ENCODE results near the gene SCGB1A1.
"Not testable (repeated sequence)": the region's sequence is repeated elsewhere in the genome, so short reads cannot be mapped to it uniquely, and the experiment has no call there.

Gene SCGB1A1

DNA sequence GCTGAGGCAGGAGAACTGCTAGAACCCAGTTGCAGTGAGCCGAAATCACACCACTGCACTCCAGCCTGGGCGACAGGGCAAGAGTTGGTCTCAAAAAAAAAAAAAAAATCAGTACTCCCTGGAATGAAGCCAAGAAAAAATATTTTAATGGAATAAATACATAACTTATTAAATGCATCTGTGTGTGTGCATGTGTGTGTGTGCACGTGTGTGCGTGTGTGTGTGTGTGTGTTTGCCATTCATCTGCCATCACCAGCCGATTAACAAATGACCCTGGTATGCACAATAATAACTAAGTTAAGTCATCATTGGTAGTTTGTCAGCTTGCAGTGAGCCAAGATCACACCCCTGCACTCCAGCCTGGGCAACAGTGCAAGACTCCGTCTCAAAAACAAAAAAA, 35.0 kb upstream of the SCGB1A1 start:
- Histone ChIP-seq H3K9me3 (ENCODE audit: insufficient read depth, low read length) (no peaks in the 10 kb centered on the region), H3K36me3 (ENCODE audit: insufficient read depth, insufficient read length, low read length) (no peaks in the 10 kb centered on the region), H3K4me3 (ENCODE audit: insufficient read length, low read depth) (no peak overlapping the region), H3K4me1 (ENCODE audit: insufficient read depth, insufficient read length) (peaks cover 6% of the 10 kb centered on the region), H3K9ac (ENCODE audit: insufficient read length, low read depth) (no peak overlapping the region), H3K27me3 (ENCODE audit: insufficient read depth, insufficient read length) (no peaks in the 10 kb centered on the region)
- no peak for TF ChIP-seq ZNF274 (IDR thresholded peaks at IDR 0.05; ENCODE audit: low read depth, low read length)
- no peak for TF ChIP-seq SUZ12 (IDR thresholded peaks at IDR 0.05; ENCODE audit: extremely low read depth, insufficient read depth, insufficient read length)
- no peak for TF ChIP-seq YY1 (IDR thresholded peaks at IDR 0.05; ENCODE audit: insufficient read depth, insufficient read length)
- DNase-seq (ENCODE audit: low read depth, low spot score) = no peak

GRCh38 chr11:62386083-62386482, 32.8 kb upstream of the SCGB1A1 start:
- not testable (repeated sequence) for H3K36me3 ChIP-seq (ENCODE audit: insufficient read depth, insufficient read length, low read length); H3K9ac ChIP-seq (ENCODE audit: insufficient read length, low read depth); H3K9me3 ChIP-seq (ENCODE audit: insufficient read depth, low read length); H3K27me3 ChIP-seq (ENCODE audit: insufficient read depth, insufficient read length); H3K4me3 ChIP-seq (ENCODE audit: insufficient read length, low read depth); H3K4me1 ChIP-seq (ENCODE audit: insufficient read depth, insufficient read length); DNase-seq (ENCODE audit: low read depth, low spot score)

DNA sequence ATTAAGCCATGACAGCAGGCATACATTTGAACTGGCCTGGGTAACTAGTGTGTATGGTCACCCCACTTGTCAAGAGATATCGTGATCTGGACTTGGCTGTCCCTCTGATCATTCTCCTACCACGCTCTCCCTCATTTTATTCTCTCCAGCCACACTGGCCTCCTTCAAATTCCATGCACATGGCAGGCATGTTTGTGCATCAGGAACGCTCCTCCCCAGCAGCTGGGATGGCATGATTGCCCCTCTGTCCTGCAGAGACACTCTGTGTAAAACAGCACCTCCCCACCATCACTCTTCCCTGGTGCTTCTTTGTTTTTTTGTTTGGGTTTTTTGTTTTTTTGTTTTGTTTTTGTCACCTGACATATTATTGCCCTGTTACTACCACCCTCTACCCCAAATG, 31.5 kb upstream of the SCGB1A1 start:
- no peak overlapping the region for H3K4me3 ChIP-seq (ENCODE audit: insufficient read length, low read depth)
- no peaks in the 10 kb centered on the region for H3K9me3 ChIP-seq (ENCODE audit: insufficient read depth, low read length)
- no peak for DNase-seq (ENCODE audit: low read depth, low spot score)
- no peaks in the 10 kb centered on the region for H3K4me1 ChIP-seq (ENCODE audit: insufficient read depth, insufficient read length)
- no peak for TF ChIP-seq ZNF274 (IDR thresholded peaks at IDR 0.05; ENCODE audit: low read depth, low read length)
- no peak for TF ChIP-seq YY1 (IDR thresholded peaks at IDR 0.05; ENCODE audit: insufficient read depth, insufficient read length)
- no peak for TF ChIP-seq SUZ12 (IDR thresholded peaks at IDR 0.05; ENCODE audit: extremely low read depth, insufficient read depth, insufficient read length)
- H3K9ac ChIP-seq (ENCODE audit: insufficient read length, low read depth) = no peak overlapping the region
- H3K36me3 ChIP-seq (ENCODE audit: insufficient read depth, insufficient read length, low read length) = peaks cover 10% of the 10 kb centered on the region
- no peaks in the 10 kb centered on the region for H3K27me3 ChIP-seq (ENCODE audit: insufficient read depth, insufficient read length)

DNA sequence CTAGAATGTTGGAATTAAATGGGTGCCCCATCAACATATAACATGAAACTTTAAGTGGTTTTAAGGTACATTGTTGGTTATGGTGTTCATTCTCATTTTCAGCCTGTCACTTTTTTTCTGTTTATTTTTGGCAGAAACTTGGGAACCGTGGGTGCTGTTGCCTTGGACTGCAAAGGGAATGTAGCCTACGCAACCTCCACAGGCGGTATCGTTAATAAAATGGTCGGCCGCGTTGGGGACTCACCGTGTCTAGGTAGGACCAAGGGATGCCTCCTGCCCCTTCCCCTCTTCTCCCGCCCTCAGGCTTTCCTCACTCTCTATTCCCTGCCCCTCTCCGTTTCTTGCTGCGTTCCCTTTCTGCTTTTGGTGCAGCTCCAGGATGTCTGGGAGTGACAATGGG, 29.8 kb upstream of the SCGB1A1 start:
- Histone ChIP-seq H3K36me3 (ENCODE audit: insufficient read depth, insufficient read length, low read length) (peaks cover 15% of the 10 kb centered on the region), H3K4me1 (ENCODE audit: insufficient read depth, insufficient read length) (no peaks in the 10 kb centered on the region), H3K27me3 (ENCODE audit: insufficient read depth, insufficient read length) (no peaks in the 10 kb centered on the region), H3K9ac (ENCODE audit: insufficient read length, low read depth) (no peak overlapping the region), H3K4me3 (ENCODE audit: insufficient read length, low read depth) (no peak overlapping the region), H3K9me3 (ENCODE audit: insufficient read depth, low read length) (no peaks in the 10 kb centered on the region)
- DNase-seq (ENCODE audit: low read depth, low spot score) = no peak
- no peak for TF ChIP-seq ZNF274 (IDR thresholded peaks at IDR 0.05; ENCODE audit: low read depth, low read length)

DNA sequence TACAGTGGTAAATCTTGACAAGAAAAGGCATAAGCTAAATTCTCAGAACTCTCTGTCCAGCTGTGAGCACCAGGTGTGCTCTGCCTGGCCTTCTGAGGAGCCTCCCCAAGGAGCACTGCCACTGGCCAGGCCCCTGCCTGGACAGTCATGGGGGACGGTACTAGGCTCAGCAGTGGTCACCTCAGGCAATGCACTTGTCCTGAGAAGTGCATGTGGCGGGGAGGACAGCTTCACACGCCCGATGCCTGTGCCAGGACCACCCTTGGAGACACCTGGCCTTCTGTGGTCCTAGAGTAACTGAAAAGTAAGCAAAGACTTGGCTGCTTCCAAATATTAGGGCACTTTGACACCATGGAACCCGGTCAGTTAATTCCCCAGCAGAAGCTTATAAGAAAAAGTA, 28.6 kb upstream of the SCGB1A1 start:
- TF ChIP-seq YY1 (IDR thresholded peaks at IDR 0.05; ENCODE audit: insufficient read depth, insufficient read length) = no peak
- no peak for TF ChIP-seq SUZ12 (IDR thresholded peaks at IDR 0.05; ENCODE audit: extremely low read depth, insufficient read depth, insufficient read length)
- no peak for TF ChIP-seq ZNF274 (IDR thresholded peaks at IDR 0.05; ENCODE audit: low read depth, low read length)
- Histone ChIP-seq H3K4me1 (ENCODE audit: insufficient read depth, insufficient read length) (no peaks in the 10 kb centered on the region), H3K27me3 (ENCODE audit: insufficient read depth, insufficient read length) (no peaks in the 10 kb centered on the region), H3K9ac (ENCODE audit: insufficient read length, low read depth) (no peak overlapping the region), H3K4me3 (ENCODE audit: insufficient read length, low read depth) (no peak overlapping the region), H3K36me3 (ENCODE audit: insufficient read depth, insufficient read length, low read length) (peaks cover 15% of the 10 kb centered on the region), H3K9me3 (ENCODE audit: insufficient read depth, low read length) (no peaks in the 10 kb centered on the region)
- no peak for DNase-seq (ENCODE audit: low read depth, low spot score)

- Histone ChIP-seq H3K27me3 (ENCODE audit: insufficient read depth, insufficient read length) (no peaks in the 10 kb centered on the region), H3K4me3 (ENCODE audit: insufficient read length, low read depth) (no peak overlapping the region), H3K36me3 (ENCODE audit: insufficient read depth, insufficient read length, low read length) (peaks cover 15% of the 10 kb centered on the region), H3K9ac (ENCODE audit: insufficient read length, low read depth) (no peak overlapping the region), H3K4me1 (ENCODE audit: insufficient read depth, insufficient read length) (peaks cover 2% of the 10 kb centered on the region), H3K9me3 (ENCODE audit: insufficient read depth, low read length) (no peaks in the 10 kb centered on the region)
- TF ChIP-seq SUZ12 (IDR thresholded peaks at IDR 0.05; ENCODE audit: extremely low read depth, insufficient read depth, insufficient read length) (no peak), YY1 (IDR thresholded peaks at IDR 0.05; ENCODE audit: insufficient read depth, insufficient read length) (no peak), ZNF274 (IDR thresholded peaks at IDR 0.05; ENCODE audit: low read depth, low read length) (no peak)
- DNase-seq (ENCODE audit: low read depth, low spot score) = no peak
Measured at GRCh38 chr11:62390722-62391121, 28.1 kb upstream of the SCGB1A1 start.

- TF ChIP-seq ZNF274 (IDR thresholded peaks at IDR 0.05; ENCODE audit: low read depth, low read length) = no peak
- DNase-seq (ENCODE audit: low read depth, low spot score) = no peak
- Histone ChIP-seq H3K27me3 (ENCODE audit: insufficient read depth, insufficient read length) (no peaks in the 10 kb centered on the region), H3K4me3 (ENCODE audit: insufficient read length, low read depth) (no peak overlapping the region), H3K4me1 (ENCODE audit: insufficient read depth, insufficient read length) (peaks cover 2% of the 10 kb centered on the region), H3K36me3 (ENCODE audit: insufficient read depth, insufficient read length, low read length) (peaks cover 15% of the 10 kb centered on the region), H3K9me3 (ENCODE audit: insufficient read depth, low read length) (no peaks in the 10 kb centered on the region), H3K9ac (ENCODE audit: insufficient read length, low read depth) (no peak overlapping the region)
Measured at GRCh38 chr11:62391642-62392425, 27.0 kb upstream of the SCGB1A1 start.

DNA sequence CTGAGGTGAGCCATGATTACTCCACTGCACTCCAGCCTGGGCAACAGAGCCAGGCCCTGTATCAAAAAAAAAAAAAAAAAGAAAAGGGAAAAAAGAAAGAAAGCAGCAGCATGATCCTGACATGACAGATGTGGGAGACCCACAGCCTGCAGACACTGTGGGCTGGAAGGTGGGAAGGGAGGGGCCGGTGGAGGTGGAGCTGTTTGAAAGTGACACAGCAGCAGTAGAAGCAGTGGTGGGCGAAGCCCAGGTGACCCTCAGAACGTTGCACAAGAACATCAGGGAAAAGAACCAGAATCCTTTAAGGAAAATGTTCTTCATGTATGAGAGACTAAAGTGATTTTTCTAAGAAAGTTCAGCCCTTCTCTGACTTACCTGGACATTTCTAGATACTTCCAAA, 26.3 kb upstream of the SCGB1A1 start:
- Histone ChIP-seq H3K9me3 (ENCODE audit: insufficient read depth, low read length) (no peaks in the 10 kb centered on the region), H3K27me3 (ENCODE audit: insufficient read depth, insufficient read length) (no peaks in the 10 kb centered on the region), H3K4me1 (ENCODE audit: insufficient read depth, insufficient read length) (peaks cover 2% of the 10 kb centered on the region), H3K9ac (ENCODE audit: insufficient read length, low read depth) (no peak overlapping the region), H3K36me3 (ENCODE audit: insufficient read depth, insufficient read length, low read length) (peaks cover 15% of the 10 kb centered on the region), H3K4me3 (ENCODE audit: insufficient read length, low read depth) (no peak overlapping the region)
- no peak for DNase-seq (ENCODE audit: low read depth, low spot score)
- no peak for TF ChIP-seq ZNF274 (IDR thresholded peaks at IDR 0.05; ENCODE audit: low read depth, low read length)
- TF ChIP-seq YY1 (IDR thresholded peaks at IDR 0.05; ENCODE audit: insufficient read depth, insufficient read length) = no peak
- TF ChIP-seq SUZ12 (IDR thresholded peaks at IDR 0.05; ENCODE audit: extremely low read depth, insufficient read depth, insufficient read length) = no peak
